Activated effector memory CD4-positive, alpha-beta T cell treated with anti-CD3 and anti-CD28 coated beads, Interleukin-2, amount 50 U/mL, for 16 hours (primary cell): ENCODE data around the gene IRF2BP1.

Experiments used
- DNase-seq: peaks from one replicate; pipeline ENCODE4 v3.0.0-alpha.2; 2020

IRF2BP1 gene

DNA sequence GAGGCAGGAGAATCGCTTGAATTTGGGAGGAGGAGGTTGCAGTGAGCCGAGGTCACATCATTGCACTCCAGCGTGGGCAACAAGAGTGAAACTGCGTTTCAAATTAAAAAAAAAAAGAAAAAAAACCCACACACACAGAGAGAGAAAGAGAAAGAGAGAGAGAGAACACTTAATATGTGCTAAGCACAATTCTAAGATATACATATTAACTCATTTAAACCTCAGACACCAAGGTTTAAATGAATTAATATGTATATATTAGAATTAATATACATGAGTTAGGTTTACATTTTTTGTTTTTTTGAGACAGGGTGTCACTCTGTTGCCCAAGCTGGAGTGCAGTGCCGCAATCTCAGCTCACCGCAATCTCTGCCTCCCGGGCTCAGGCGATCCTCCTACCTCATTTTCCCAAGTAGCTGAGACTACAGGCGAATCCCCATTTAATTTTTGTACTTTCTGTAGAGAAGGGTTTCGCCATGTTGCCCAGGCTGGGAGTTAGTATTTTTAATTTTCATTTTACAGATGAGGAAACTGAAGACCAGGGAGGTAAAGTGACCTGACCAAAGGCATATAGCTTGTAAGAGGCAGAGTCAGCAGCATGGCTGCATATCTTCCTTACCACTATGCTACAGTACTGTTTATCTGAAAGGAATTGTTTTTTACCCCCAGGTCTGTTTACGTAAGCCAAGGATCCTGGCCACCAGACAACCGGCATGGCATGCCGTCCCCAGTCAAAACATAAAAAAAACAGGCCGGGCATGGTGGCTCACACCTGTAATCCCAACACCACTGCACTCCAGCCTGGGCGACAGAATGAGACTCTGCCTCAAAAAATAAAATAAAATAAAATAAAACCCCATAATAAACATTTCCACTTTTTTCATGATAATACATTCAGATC lies 25.3 kb downstream of the IRF2BP1 start:
- DNase-seq, result no peak

DNA sequence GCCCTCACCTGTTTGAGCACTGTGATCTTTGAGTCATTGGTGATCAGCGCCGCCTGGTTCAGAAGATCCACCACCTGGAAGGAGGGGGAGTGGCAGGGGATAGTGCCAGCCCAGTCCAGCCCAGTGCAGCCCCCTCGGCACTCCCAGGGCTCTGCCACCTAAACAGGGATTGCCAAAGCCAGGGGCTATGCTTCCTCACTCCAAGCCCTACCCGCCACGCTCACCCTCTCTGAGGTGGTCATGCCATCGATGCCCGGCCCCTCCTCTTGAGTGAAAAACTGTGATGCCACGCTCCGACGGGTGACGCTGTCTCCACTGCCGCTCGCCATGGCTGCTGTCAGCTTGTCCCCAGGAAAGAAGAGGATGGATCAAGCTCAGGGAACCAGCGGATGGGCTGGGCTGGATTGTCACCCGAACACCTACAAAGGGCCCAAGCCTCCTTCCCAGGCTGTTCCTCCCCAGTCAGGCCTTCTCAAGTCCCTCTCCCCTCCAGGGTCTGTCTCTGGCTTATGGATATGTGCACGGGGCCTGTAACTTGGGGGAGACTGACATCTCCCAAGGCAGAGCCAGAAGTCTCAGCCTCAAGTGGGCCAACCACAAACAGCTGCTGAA lies 31.7 kb downstream of the IRF2BP1 start:
- no peak for DNase-seq

- no peak for DNase-seq
These were observed 33.0 kb downstream of the IRF2BP1 start for GRCh38 chr19:45852983-45853382.

GRCh38 chr19:45852145-45852750 lies 33.7 kb downstream of the IRF2BP1 start:
- DNase-seq, result no peak

DNA sequence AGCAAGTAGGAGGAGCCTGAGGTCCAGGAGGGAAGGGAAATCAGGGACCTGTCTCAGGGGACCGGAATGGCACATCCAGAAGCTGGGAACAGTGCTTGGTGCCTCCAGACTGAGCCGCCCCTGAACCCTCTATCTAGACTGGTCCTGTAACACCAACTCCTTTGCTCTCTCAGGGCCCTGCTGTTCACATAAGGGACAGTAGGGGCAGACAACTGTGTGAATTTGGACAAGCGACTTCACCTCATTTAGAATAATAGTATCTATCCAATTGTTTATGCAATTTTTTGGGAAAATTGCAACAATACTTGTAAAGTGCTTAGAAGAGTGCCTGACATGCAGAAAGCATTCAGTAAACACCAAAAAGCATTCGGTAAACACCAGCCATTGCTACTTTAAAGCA lies 37.0 kb downstream of the IRF2BP1 start:
- DNase-seq, result no peak

- no peak for DNase-seq
These were observed 38.3 kb downstream of the IRF2BP1 start for GRCh38 chr19:45847663-45848062.

- DNase-seq, result no peak
These were observed 43.7 kb downstream of the IRF2BP1 start for GRCh38 chr19:45842198-45842597.

DNA sequence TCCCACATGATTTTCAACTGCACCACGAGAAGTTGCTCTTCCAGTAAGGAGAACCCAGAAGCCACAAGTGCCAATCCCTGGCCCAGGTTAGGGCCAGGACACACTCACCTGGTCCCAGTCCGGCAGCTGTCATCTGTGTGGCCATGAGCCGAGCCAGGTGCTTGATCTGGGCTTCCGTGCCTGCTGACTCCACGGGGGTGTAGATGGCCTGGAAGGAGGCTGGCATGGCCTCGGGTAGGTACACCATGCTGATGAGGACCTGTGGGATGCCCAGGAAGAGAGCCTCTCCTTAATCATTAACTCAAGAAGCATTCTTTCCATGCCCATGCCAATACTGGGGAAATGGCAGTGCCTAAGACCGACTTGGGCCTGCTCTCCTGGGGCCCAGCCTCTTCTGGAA lies 51.0 kb downstream of the IRF2BP1 start:
- DNase-seq, result no peak
